Forelimb muscle (tissue), 1 donor: ENCODE results near the gene CIPC. TPM values are rescaled to one million over a fixed set of nuclear protein-coding genes. Genes with fewer than 3 reads are reported as not detected.

Experiments
- DNase-seq: peaks from one replicate; pipeline ENCODE4 v3.0.0-alpha.2; 2013; ENCODE audit warnings: low read depth
- polyA plus RNA-seq: library from polyadenylated mRNA; unstranded; fragments of 120-200 nt; gene quantifications from one replicate; pipeline ENCODE4 v1.2.1, GENCODE V29; 2013; ENCODE audit not compliant: insufficient read length

CIPC gene
- polyA plus RNA-seq, 1 donor: 26.8 TPM

DNA sequence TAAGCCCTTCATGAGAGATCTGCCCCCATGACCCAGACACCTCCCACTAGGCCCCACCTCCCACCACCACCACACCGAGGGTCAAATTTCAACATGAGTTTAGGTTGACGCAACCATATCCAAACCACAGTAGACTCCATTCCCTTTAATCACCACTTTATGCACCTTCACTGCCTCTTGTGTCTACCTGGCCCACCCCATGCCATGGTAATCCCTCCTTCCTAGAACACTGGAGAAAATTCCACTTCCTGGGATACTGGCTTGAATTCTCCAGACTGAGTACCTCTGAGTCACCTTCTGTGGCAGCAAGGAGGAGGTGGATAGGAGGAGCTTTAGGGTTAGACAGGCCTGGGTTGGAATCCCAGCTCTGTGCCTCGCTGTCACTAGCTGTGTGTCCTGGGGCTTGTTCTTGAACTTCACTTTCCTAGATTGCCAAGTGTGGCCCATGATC lies 26.1 kb upstream of the CIPC start:
- DNase-seq: no peak

DNA sequence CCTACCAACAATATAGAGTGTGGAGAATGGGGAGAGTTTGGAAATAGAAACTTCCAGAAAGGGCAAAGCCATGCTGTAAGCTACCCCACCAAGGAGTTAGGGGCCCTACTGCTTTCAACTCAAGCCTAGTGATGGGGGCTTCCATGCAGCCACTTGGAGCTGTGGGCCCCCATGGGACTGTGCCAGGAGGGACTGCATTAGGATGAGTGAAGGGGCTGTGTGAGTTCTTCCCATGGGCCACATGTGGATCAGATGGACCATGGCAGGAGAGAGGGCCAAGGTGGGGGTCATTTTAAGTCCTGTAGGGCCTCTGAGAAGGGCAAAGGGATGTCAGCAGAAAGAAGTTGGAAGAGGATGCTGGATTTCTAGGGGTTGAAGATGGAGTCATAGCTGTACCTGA lies 23.1 kb upstream of the CIPC start:
- DNase-seq: no peak

DNA sequence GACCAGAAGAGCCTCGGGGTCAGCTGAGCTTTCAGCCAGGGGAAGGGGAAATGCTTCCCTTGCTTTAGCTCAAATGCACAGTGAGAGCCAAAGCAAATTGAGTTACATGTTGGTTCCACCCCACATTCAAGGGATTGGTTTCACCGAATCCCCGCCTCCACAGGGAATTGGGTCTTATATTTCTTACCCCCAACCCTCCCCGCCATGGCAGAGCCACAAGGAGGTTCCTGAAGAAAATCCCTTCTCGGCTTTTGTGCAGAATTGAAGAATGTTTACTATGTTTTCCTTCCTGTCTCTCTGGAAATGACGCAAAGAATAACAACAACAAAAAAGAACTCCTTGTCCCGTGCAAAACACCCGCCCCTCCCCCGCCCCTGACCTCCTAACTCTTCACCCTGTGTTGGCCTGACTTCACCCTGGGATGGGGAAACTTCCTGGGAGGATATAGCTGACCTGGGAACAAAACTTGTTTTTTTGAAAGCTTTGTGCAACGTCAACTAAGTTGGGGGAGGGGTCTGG lies 21.9 kb upstream of the CIPC start:
- no peak for DNase-seq

DNA sequence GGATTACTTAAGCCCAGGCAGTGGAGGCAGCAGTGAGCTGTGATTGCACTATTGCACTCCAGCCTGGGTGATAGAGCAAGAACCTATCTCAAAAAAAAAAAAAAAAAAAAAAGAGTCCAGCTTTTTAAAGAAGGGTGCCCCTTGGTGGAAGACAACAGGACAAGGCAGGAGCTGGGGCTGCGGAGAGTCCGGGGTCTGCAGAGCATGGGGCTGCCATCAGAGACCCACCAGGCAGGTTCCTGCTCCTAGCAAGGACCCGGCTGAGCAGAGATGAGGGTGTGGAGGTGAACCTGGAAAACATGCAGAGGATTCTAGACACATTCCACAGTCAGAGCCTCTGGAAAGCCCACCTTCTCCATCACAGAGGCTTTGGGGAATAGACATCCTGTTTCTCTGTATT lies 21.0 kb upstream of the CIPC start:
- no peak for DNase-seq

DNA sequence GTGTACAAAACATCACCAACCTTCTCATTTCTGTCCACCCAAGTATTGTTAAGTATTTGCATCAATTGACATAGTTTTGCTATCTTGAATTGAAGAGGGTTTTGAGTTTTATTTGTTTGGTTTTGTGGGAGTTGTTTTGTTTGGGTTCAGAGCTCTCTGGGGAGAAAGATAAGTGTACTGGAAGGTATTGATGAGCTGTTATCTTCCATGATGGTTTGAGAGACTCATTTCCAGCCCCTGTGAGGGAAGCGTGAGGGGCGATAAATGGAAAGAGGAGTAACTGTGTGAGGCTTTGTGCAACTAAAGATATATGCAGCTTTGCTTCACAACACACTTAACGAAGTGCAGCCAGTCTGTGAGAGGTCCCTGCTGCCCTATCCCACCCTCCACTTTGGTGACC lies 15.7 kb upstream of the CIPC start:
- no peak for DNase-seq

DNA sequence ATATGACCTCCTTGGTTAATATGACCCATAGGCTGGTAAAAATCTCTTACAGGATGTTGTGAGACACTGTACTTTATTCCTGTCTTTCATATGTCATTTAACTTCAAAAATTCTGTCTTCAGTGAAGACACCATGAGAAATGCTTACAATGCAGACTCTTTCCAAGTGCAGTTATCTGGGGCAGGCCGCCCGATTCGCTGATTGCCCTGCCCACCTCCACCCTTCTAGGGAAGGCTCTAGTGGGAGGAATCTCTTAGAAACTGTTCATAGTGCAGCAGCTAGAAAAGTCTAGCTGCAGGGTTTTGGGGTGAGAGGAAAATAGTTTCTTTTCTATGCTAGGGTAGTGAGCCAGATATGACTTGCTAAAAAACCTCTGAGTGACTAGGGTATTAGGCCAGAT lies 15.0 kb upstream of the CIPC start:
- DNase-seq: no peak

DNA sequence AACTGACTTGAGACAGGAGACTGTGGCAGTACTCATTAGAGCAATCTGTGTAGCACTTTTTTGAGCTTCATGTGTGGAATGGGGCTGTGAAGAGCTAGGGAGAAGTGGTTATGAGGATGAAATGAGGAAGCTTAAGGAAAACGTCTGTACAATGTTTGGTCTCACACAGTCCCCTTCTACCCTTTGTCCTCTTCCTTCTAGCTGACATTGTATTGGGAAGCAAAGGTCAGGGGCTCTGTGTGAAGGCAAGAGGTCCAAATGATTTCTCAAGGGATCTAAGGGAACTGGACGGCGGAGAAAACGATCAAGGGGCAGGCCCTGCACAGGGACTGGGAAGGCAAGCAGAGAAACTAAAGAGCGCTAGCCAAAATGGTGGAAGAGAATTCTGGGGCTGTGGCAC lies 13.1 kb upstream of the CIPC start:
- no peak for DNase-seq

DNA sequence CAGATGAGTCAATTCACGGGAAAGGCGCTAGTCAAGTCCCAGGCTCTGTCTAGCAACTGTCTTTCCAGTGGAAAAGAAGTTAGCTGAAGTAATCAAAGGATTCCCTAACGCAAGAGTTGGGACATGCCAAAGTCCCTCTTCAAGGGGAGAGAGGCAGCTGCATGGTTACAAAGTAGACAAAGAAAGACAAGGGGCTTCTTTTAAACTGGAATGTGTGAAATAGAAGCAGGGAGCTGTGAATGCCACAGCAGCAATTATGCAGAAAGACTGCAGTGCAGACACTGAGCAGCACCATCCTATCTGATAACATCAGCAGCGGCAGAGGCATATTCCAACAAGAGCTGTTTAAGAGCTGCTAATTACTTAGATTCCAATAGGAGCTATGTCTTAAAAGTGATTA lies 12.5 kb upstream of the CIPC start:
- DNase-seq: no peak

DNA sequence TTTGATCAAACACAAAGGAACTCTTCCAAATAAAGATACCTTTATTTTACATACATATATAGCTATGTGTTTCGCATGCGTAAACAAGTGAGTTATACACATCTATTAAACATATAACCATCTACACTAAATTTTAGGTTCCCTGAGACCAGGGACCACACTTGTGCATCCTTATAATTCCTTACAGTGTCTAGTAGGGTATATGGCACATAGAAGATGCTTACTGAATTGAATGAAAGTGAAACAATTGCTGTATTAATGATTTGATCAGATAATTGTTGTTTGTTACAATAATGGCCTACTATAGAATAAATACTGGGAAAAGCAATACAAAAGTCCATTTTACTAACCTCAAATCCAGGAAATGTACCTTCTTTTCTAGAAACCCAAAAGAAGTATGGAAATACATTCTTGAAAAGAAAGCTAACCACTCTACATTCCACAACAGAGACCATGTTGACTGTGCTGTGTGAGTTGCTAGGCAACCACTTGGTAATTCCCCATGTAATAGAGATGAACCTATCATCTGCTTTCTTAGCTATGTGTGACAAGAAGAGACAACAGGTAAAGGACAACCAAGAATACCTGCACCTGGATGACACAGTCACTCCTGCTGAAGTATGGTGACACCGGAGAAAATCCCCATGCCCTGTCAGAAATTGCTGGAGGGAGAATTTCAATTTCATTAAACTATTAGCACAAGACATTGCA lies 11.9 kb upstream of the CIPC start:
- no peak for DNase-seq

DNA sequence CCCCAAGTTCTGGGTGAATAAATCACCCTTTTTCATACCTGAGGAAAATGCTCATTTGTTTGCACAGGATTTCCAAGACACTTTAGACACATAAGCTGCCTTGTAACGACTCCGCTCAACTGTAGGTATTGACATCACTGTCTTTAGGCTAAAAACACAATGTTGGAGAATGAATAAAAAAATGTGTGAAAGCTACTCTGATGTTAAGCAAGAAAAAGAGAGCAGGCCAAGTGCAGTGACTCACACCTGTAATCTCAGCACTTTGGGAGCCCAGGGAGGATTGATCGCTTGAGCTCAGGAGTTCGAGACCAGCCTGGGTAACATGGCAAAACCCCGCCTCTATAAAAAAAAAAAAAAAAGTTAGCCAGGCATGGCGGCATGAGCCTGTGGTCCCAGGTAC lies 11.1 kb upstream of the CIPC start:
- no peak for DNase-seq

DNA sequence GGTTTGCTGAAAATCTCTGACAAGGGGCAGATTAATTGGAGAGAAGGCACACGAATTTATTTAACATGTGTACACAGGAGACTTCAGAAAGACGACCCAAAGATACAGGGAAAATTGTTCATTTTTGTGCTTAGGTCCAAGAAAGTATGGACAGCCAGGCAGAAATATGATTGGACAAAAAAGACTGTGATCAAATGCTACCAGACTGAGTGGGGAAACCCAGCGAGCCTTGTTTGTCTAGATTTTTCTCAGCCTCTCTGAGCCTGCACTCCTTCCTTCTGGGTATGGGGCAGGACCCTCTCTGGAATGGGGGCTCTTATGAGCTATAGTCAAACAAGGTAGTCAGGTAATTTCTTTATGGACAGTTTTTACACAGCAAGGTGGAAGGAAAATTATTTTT lies 10.4 kb upstream of the CIPC start:
- no peak for DNase-seq

DNA sequence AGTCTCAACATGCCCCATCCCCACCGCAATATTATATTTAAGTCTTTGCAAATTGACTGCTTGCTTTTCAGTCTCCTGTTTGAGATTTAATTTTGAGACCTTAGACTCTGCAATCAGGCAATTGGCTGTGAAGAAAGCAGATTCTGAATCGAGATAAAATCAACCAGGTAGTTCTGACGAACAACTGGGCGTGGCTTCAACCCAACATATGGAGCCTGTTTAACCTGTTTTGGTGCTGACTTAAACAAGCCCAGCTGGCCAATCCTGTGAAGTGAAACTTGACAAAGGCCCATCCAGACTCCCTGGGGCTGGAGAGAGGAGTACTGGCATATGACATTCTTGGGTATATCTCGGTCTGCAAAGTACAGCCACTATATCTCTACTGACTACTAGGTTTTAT lies 9.8 kb upstream of the CIPC start:
- DNase-seq: no peak

DNA sequence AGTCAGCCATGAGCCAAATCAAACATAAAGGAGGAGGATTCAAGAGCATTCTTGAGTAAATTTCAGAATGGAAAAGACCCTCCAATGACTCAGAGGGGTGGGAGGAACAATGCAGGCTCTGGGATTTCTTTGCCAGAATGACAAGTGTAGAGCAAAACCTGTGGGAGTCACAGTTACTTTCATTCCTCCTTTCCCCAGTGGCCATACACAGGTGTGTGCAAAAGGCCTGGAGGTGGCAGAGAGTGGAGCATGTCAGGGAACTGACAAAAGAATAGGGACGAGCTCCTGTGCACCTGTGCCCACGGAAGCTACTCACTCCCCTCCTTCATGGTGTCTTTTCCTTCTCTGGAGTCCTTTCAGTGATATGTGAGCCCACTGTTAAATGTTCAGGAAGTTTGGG lies 9.4 kb upstream of the CIPC start:
- DNase-seq: no peak

DNA sequence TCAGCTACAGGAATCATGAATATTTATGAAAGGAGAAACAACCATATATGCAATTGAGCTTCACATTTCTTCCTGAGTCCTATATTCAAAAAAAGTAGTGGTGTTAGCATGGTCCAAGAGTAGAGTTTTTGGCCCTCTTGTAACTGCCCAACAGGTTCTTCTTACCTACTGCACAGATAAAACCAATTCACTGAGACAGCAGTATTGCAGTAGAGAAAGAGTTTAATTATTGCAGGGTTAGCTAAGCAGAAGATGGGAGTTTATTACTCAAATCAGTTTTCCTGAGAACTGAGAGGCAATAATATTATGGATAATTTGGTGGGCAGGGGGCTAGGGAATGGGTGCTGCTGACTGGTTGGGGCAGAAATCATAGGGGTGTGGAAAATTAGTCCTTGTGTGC lies 6.5 kb upstream of the CIPC start:
- no peak for DNase-seq

DNA sequence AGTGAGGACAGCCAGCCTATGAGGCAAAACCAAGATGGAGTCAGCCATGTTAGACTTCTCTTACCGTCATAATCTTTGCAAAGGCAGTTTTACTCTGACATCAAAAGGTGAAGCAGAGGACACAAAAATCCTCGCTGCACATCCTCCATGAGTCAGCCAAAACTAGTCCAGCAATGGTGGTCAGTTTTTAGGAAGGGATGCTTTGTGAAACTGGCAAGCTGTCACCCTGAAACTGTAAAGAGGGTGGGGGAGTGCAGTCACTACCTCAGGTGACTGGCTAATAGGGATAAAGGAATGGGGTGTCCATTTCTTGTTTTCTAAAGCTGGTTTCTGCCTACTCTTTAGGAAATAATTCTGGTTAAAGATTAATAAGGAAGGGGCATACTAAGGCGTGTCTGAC lies 5.4 kb upstream of the CIPC start:
- DNase-seq: no peak

DNA sequence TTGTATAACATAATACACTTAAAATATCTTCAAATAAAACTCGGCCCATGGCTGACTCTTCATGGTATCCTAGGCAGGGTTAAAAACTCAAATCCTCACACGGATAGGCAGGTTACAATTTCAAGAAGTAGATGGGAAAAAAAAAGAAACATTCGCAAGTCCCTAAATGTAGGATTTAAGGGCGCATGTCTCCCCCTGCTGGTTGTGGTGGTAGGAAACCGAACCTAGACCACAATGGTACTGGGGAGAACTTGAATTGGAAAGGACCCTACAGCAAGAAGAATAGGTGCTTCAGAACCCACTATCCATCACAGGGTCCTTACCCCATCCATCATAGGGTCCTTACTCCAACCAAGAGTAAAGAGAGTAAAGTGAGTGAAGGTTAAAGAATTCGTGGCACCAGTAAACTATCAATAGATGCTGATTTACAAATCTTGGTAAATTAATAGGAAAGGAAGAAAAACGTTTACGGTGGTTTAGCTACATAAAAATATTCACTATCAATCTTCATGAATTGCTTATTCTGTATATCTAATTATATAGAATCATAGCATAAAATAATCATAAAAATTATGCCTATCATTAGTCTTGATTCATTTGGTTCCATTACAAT lies 3.3 kb upstream of the CIPC start:
- DNase-seq: no peak

DNA sequence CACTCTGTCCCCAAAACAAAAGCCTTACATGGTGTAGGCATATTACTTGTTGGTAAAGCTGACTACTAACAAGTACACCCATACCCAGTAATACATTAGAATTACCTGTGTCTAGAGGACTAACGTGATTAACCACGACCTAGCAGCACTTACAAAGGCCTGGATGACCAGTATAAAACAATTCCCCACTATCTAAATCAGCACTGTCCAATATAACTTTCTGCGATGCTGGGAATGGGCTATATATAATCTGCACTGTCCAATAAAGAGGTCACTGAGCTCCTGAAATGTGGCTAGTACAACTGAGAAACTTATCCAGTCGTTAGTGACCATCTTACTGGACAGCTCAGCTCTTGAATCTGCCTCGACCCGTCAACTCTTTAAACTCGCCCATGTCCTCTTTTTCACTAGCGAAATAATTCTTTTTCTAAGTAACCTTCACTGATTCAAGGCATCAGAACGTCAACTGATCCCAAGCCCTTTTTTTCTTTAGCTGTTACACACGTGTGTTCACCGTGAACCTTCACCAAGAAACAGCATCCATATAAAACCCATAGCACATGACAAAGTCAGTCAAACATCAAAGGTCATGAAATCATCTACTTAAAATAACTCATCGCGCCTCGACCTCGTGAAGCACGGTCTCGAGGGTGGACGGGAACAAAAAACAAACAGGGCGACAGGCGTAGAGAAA lies 905 bp upstream of the CIPC start:
- no peak for DNase-seq

DNA sequence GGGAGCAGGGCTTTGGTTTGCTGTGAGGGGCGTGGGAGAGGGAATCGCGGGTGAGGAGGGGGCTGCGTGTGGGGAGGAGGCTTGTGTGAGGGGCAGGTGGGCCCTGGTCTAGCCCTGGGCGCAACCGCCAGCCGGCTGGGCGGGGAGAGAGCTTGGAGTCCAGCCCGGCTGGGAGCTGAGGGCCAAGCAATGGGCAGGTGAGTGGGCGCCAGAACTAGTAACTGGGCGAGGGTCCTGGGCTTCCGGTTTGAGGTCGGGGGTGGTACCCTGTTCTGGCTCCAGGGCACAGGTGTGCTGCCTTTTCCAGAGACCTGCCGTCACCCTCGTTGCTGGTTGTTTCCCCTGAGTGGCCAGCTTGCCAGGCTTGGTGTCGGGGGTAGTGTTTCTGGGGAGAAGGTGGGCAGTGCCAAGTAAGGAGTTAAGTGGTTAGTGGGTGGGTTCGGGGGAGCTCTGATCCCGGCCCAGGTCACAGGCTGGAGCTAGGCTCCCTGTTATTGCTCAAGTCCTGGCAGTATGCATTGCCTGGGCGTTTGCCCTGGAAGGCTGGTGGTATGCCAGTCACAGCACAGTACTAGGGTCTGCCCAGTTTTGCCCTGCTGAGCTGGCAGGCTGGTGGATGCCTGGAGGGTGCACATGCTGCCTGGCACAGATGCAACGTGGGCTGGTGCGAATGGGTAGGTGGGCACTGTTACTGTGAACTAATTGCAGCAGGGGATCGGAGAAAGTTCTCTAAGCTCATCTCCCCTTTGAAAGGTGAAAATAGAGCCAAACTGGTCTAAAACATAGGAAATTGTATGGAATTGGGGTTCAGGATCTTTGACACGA lies 683 bp downstream of the CIPC start:
- DNase-seq: no peak

DNA sequence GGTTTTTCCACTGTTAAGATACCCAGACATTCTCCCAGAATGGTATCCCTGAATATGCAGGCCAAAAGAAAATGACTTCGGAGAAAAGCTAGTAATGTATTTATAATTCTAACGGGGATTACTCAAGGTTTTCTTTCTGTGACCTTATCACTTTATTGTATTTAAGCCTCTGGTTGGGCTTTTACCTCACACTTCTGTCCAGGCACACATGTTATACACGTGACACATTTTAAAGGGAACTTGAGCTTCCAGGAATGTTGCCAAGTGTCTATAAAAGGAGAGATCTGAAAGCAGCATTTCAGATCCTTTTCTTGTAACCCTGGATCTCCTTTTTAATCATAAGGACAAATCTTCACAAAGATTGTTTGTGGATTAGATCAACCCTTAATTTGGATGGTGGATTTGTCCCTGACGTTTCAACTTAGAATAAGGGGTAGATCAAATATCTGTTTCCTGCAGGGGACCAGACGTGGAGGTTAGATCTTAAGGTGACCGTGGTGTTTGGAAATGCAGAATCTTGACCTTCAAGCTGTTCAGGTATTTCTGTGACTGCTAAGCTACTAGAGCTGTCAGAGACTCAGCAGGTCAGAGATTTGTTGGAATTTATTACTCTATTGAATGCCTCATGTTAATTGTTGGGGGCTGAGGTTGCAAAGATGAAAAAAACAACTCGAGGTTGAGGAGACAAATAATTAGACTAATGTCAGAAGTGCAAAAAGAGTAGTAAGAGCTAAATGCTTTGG lies 1.5 kb downstream of the CIPC start:
- no peak for DNase-seq

DNA sequence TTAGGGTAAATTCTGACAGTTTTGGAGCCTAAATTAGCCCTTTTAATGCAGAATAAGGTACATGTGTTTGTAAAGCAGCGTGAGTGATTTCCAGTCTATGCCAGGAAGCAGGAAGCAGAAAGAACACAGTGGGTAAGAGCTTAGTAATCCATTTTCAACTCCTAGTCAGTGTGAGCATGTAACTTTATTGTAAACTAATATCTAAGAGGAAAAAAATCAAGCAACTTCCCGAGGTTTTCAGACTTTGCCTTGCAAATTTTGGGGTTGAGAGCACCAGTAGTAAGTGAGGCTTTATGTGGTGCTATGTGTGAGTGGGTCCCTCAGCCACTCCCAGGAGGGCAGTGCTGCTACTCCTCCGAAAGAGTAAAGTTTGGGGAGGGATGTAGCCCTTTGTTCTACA lies 2.9 kb downstream of the CIPC start:
- DNase-seq: no peak

DNA sequence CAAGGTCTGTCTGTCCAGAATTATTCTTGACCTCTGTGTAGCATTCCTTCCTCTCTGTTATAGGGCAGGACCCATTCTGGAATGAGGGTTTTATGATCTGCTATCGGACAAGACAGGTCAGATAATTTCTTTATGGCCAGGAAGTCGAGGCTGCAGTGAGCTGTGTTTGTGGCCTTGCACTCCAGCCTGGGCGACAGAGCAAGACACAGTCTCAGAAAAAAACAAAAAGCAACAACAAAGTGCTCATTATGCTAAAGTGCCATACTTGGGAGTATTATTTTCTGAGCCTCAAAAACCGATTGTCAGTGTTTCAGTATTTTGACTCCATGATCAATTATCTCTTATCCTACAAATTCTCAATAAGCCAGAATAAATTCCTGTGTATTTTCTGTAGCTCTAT lies 4.1 kb downstream of the CIPC start:
- no peak for DNase-seq
